A673 (cell line): Measurements from ENCODE around the gene SYTL5. TPM values are rescaled to one million over a fixed set of nuclear protein-coding genes. Genes with fewer than 3 reads are reported as not detected.
A peak's percentile ranks its signal among the peaks of the same experiment; 100 is the strongest.

ENCODE experiments used
- Bru-seq: library from RNA; stranded (reverse); fragments of 400-500 nt; gene quantifications from one replicate; lab custom pipeline; 2021; lab: Mats Ljungman, UMichigan
- BruChase-seq, 2 experiments: library from RNA; stranded (reverse); fragments of 400-500 nt; gene quantifications; one replicate each; lab custom pipeline; 2021; lab: Mats Ljungman, UMichigan
- BruUV-seq: library from RNA; stranded (reverse); fragments of 400-500 nt; replicated peaks from 2 replicates; lab custom pipeline; 2021; lab: Mats Ljungman, UMichigan
- CTCF ChIA-PET: fragments of 300-600 bp; sonication (Branson Sonifier 250); formaldehyde crosslinking; loops from one replicate; lab custom pipeline; 2022; ENCODE audit warnings: antibody characterized with exemption; lab: Charles Lee
- POLR2A ChIA-PET: fragments of 300-600 bp; sonication (Branson Sonifier 250); formaldehyde crosslinking; loops from one replicate; lab custom pipeline; 2022; ENCODE audit warnings: antibody characterized with exemption; ENCODE audit not compliant: low non-redundant PET; lab: Charles Lee
- DNase-seq: peaks from one replicate; pipeline ENCODE4 v3.0.0-alpha.2; 2015; ENCODE audit warnings: low spot score
- H3K27ac ChIP-seq: fragments of 200-600 bp; sonication (generic); 2 replicates; pipeline ENCODE4 v1.5.1; 2016; ENCODE audit warnings: mixed run types, low read depth, mild to moderate bottlenecking, mixed read lengths, antibody characterized with exemption, low read length; ENCODE audit not compliant: poor library complexity, severe bottlenecking
- H3K27me3 ChIP-seq: fragments of 200-600 bp; sonication (generic); replicated peaks from 2 replicates; pipeline ENCODE4 v1.6.1; 2017; ENCODE audit warnings: mixed run types, low read depth, mild to moderate bottlenecking, mixed read lengths, antibody characterized with exemption, low read length; ENCODE audit not compliant: insufficient read depth, poor library complexity
- H3K36me3 ChIP-seq: fragments of 200-600 bp; sonication (generic); 2 replicates; pipeline ENCODE4 v1.6.1; 2016; ENCODE audit warnings: mixed run types, mild to moderate bottlenecking, mixed read lengths, antibody characterized with exemption, low read length; ENCODE audit not compliant: insufficient read depth, poor library complexity, severe bottlenecking
- H3K4me1 ChIP-seq: fragments of 200-600 bp; sonication (generic); 2 replicates; pipeline ENCODE4 v1.6.1; 2017; ENCODE audit warnings: mixed run types, mild to moderate bottlenecking, mixed read lengths, antibody characterized with exemption, low read length; ENCODE audit not compliant: insufficient read depth, poor library complexity, severe bottlenecking
- H3K4me3 ChIP-seq: fragments of 200-600 bp; sonication (generic); 2 replicates; pipeline ENCODE4 v1.5.1; 2016; ENCODE audit warnings: low read depth, mixed run types, mild to moderate bottlenecking, mixed read lengths, low read length; ENCODE audit not compliant: poor library complexity, severe bottlenecking
- H3K9me3 ChIP-seq: fragments of 200-600 bp; sonication (generic); 2 replicates; pipeline ENCODE4 v1.6.1; 2016; ENCODE audit warnings: mixed run types, low read depth, mild to moderate bottlenecking, mixed read lengths, antibody characterized with exemption, low read length; ENCODE audit not compliant: poor library complexity, severe bottlenecking
- EZH2 ChIP-seq: fragments of 200-600 bp; sonication (generic); IDR thresholded peaks from 2 replicates; pipeline ENCODE4 v1.6.1; 2017; ENCODE audit warnings: borderline replicate concordance, low read depth, mild to moderate bottlenecking, mixed read lengths, antibody characterized with exemption, low read length; ENCODE audit not compliant: poor library complexity, severe bottlenecking
- intact Hi-C: fragments of 100-400 bp; cut with micrococcal nuclease; formaldehyde crosslinking; loops from one replicate; pipeline ENCODE4 v1.10.0; 2022; ENCODE audit not compliant: unreplicated experiment
- long read RNA-seq: library from polyadenylated mRNA; stranded (forward); transcript quantifications from one replicate; pipeline ENCODE4 v2.0.0, GENCODE V29; 2022
- total RNA-seq: library from RNA; stranded (reverse); gene quantifications from 2 replicates; pipeline ENCODE4 v1.2.3, GENCODE V29; 2021
- TF ChIP-seq, protein P1 (sequence below): fragments of 300-800, 200-600 bp; sonication (generic); conservative IDR thresholded peaks from 2 replicates; pipeline ENCODE4 v1.5.1; 2017; ENCODE audit warnings: low read depth, mild to moderate bottlenecking, antibody characterized with exemption, low read length, moderate library complexity, mixed read lengths

The SYTL5 gene
- total RNA-seq = 17.2 and 17.9 TPM in 2 replicates
- Bru-seq, nascent RNA = percentile 71 among the genes with signal in this experiment
- percentile 90 among the genes with signal in this experiment for BruChase-seq, experiment 1, labeled RNA remaining after a 2-hour chase
- BruChase-seq, experiment 2, labeled RNA remaining after a 6-hour chase = percentile 98 among the genes with signal in this experiment
- long read RNA-seq, partial matches to known transcripts = 2 of 39 reads
- long read RNA-seq, other reads (novel, unspliced or antisense) = 37 of 39 reads

DNA sequence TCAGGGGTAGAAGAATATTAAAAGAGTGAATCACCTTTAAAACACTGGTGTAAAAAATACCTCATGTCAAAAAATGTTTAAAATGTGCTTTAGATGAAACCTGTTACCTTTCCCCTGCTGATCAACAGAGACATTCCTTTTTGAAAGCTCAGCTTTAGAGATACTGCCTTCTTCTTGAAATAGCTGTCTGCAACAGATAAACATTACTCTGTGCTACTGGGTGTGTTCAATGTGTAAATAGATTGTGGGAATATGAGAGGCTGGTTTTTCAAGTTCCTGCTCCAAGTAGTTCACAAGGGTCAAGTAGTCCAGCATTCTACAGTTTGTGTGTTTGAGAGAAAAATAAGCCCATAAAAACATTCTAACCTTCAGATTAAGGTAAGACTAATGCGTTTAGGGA, at the start of gene SYTL5:
Gene SYTL5, plus strand, starts transcription at position 263 of the 400 bp plus-strand sequence. CDS start 27,337 bp downstream, outside the sequence.
- H3K27ac ChIP-seq = no peak within 1 kb of the TSS
- DNase-seq = no peak
- H3K4me1 ChIP-seq = no peaks in the 10 kb centered on the region
- no peaks in the 10 kb centered on the region for H3K36me3 ChIP-seq
- ChIA-PET POLR2A (no interaction called here), CTCF (no interaction called here)
- H3K9me3 ChIP-seq = no peaks in the 10 kb centered on the region
- H3K4me3 ChIP-seq = no peak within 1 kb of the TSS
- TF ChIP-seq, protein P1, sequence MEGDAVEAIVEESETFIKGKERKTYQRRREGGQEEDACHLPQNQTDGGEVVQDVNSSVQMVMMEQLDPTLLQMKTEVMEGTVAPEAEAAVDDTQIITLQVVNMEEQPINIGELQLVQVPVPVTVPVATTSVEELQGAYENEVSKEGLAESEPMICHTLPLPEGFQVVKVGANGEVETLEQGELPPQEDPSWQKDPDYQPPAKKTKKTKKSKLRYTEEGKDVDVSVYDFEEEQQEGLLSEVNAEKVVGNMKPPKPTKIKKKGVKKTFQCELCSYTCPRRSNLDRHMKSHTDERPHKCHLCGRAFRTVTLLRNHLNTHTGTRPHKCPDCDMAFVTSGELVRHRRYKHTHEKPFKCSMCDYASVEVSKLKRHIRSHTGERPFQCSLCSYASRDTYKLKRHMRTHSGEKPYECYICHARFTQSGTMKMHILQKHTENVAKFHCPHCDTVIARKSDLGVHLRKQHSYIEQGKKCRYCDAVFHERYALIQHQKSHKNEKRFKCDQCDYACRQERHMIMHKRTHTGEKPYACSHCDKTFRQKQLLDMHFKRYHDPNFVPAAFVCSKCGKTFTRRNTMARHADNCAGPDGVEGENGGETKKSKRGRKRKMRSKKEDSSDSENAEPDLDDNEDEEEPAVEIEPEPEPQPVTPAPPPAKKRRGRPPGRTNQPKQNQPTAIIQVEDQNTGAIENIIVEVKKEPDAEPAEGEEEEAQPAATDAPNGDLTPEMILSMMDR = no peak
- no peak for TF ChIP-seq EZH2
- intact Hi-C loops = no loop called here
- no peaks in the 10 kb centered on the region for H3K27me3 ChIP-seq
- no TSS peak for BruUV-seq

DNA sequence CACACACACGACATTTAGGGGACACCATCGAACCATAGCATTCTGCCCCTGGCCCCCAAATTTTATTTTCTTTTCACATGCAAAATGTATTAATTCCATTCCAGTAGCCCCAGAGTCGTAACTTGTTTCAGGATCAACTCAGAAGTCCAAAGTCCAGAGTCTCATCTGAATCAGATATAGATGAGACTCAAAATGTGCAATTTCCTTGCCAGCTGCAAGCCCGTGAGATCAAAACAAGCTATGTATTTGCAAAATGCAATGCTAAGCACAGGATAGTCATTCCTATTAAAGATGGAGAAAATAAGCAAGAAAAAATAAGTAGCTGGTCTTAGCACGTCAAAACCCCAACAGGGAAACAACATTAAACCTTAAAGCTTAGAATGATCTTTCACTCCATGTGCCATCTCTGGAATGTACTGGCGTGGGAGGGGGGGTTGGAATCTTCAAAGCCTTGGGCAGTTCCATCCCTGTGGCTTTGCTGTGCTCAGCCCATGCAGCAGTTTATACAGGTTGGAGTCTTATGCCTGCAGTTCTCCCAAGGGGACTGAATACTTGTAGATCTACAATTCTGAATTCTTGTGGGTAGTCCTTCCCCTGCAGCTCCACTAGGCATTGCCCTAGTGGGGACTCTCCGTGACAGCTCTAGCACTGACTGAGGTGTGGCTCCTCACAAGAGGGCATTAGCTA, 47.7 kb upstream of the SYTL5 start:
- Histone ChIP-seq H3K4me3 (no peak overlapping the region), H3K9me3 (no peaks in the 10 kb centered on the region), H3K36me3 (no peaks in the 10 kb centered on the region), H3K27me3 (no peaks in the 10 kb centered on the region), H3K4me1 (no peaks in the 10 kb centered on the region), H3K27ac (no peak overlapping the region)
- no peak for TF ChIP-seq EZH2
- CTCF ChIA-PET = no interaction called here
- POLR2A ChIA-PET = no interaction called here
- intact Hi-C loops = no loop called here
- DNase-seq = peak; percentile 46
- BruUV-seq = no TSS peak

DNA sequence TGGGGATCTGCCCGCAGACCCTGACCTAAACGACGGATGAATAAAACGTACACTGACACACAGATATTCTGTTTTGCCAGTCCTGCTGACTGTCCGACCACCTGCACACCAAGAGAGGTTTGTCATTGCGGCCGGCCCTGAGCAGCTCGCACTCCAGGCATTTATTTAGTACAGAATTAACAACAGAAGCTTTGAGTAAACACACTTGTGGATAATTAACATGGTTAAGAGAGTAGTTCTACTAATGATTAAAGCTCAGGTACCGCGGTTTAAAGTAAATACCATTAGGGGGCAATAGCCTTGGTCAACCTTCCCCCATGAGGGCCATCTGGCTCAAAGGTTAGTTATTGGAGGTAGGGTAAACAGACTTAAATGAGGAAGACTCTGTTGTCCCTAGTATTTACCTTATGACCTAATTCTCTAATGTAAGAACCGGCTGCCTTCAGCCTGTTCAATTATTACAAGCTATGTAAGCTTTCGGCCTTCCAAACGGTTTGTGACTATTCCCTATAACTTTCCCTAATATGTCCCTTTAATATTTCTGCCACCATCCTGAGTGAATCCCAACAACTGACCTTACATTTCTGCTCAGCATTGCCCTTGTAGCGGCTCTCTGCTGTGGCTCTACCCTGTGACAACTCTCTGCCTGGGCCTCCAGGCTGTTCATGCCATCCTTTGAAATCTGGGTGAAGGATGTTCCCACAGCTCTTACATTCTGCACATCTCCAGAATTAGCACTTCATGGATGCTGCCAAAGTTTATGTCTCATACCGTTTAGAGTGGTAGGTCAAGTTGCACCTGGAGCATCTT, 46.9 kb upstream of the SYTL5 start:
- no peak overlapping the region for H3K4me3 ChIP-seq
- CTCF ChIA-PET = no interaction called here

More for the DNA sequence above, 46.9 kb upstream of the SYTL5 start:
- TF ChIP-seq EZH2 = no peak
- TF ChIP-seq, protein P1 = no peak
- Histone ChIP-seq H3K4me1 (no peaks in the 10 kb centered on the region), H3K27me3 (no peaks in the 10 kb centered on the region), H3K9me3 (no peaks in the 10 kb centered on the region), H3K27ac (no peak overlapping the region), H3K36me3 (no peaks in the 10 kb centered on the region)
- BruUV-seq = no TSS peak
- DNase-seq = no peak
- intact Hi-C loops = no loop called here
- POLR2A ChIA-PET = no interaction called here
